T-helper 1 cell treated with Interleukin-12 subunit alpha and Interleukin-12 subunit beta and Interleukin-4 antibody, amounts not matched to agents 30 μg/mL and 1 μg/mL, for 36 hours (primary cell): Measurements from ENCODE around the gene MRPS18B.

Experiments
- H3K27ac Mint-ChIP-seq: one replicate; pipeline ENCODE4 v1.8.0; 2021; ENCODE audit warnings: mild to moderate bottlenecking, mixed read lengths
- H3K27me3 Mint-ChIP-seq: one replicate; pipeline ENCODE4 v1.8.0; 2021; ENCODE audit warnings: low read depth, mixed read lengths
- H3K36me3 Mint-ChIP-seq: one replicate; pipeline ENCODE4 v1.8.0; 2021; ENCODE audit warnings: low read depth, mixed read lengths
- H3K4me1 Mint-ChIP-seq: one replicate; pipeline ENCODE4 v1.8.0; 2021; ENCODE audit warnings: low read depth, mixed read lengths
- H3K4me3 Mint-ChIP-seq: one replicate; pipeline ENCODE4 v1.8.0; 2021; ENCODE audit warnings: mild to moderate bottlenecking, moderate library complexity, mixed read lengths
- H3K9me3 Mint-ChIP-seq: one replicate; pipeline ENCODE4 v1.8.0; 2021; ENCODE audit warnings: mixed read lengths

MRPS18B gene

GRCh38 chr6:30617565-30618269 is at the start of gene MRPS18B:
MRPS18B (plus strand) TSS chr6:30617840; CDS start chr6:30617866, 26 bp downstream.
- H3K4me1 Mint-ChIP-seq = peaks cover 32% of the 10 kb centered on the region
- H3K4me3 Mint-ChIP-seq = peak within 1 kb of the TSS; percentile 95
- no peaks in the 10 kb centered on the region for H3K9me3 Mint-ChIP-seq
- peak within 1 kb of the TSS; percentile 98 for H3K27ac Mint-ChIP-seq
- H3K27me3 Mint-ChIP-seq = peaks cover 6% of the 10 kb centered on the region
- H3K36me3 Mint-ChIP-seq = peaks cover 45% of the 10 kb centered on the region

DNA sequence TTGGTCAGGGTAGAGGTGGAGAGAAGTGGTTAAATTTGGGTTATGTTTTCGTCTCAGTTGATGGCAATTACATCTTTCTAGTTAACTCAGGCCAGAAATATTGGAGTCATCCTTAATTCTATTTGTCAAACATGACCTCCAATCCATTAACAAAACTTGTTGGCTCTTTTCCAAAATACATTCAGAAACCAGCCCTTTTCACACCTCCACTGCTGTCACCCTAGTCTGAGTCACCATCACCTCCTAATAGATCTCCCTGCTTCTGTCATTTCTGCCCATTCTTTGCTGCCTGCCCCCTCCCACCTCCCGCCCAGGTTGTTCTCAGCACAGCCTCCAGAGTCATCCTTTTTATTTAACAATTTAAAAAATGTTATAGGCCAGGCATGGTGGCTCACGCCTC is 49.4 kb upstream of the MRPS18B start:
- H3K4me3 Mint-ChIP-seq = no peak overlapping the region
- H3K4me1 Mint-ChIP-seq = peaks cover 37% of the 10 kb centered on the region
- H3K36me3 Mint-ChIP-seq = peaks cover 16% of the 10 kb centered on the region
- H3K9me3 Mint-ChIP-seq = no peaks in the 10 kb centered on the region
- peak overlapping the region; percentile 52 for H3K27ac Mint-ChIP-seq
- H3K27me3 Mint-ChIP-seq = no peaks in the 10 kb centered on the region

DNA sequence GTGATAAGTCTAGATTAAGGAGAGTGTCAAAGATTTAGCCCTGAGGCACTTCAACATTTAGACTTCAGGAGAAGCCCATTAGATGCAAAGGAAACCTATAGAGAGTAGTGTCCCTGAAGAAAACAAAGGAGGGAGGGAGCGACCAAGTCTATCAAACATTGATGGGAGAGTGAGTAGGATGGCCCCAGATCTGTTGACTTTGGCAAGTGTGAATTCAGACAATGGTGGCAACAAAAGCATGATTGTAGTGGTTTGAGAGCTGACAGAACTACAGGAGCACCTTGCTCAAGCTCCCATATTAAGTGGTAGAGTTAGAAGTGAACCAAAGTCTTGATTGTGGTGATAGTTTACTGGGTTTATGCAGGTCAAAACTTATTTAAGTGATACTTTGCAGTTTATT is 47.4 kb upstream of the MRPS18B start:
- H3K27ac Mint-ChIP-seq = peak overlapping the region; percentile 32
- H3K4me3 Mint-ChIP-seq = peak overlapping the region; percentile 99
- no peaks in the 10 kb centered on the region for H3K27me3 Mint-ChIP-seq
- H3K9me3 Mint-ChIP-seq = no peaks in the 10 kb centered on the region
- H3K4me1 Mint-ChIP-seq = peaks cover 47% of the 10 kb centered on the region
- peaks cover 14% of the 10 kb centered on the region for H3K36me3 Mint-ChIP-seq

DNA sequence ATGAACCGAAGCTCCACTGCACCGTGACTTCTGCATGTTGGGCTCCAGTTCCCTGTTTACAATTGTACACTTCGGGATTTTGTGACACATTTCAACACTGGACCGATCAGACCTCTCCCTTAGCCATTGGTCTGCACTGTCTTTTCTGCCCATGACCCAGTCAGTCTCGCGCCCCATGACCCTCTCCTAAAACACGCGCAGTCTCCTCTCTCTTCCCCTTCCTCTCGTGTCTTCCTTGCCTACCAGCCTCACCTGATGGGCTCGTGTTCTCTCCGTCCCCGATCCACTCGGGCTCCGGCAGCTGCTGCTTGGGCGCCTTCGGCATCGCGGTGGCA is 46.9 kb upstream of the MRPS18B start:
- no peaks in the 10 kb centered on the region for H3K27me3 Mint-ChIP-seq
- peaks cover 15% of the 10 kb centered on the region for H3K36me3 Mint-ChIP-seq
- peak overlapping the region; percentile 99 for H3K27ac Mint-ChIP-seq
- peak overlapping the region; percentile 99 for H3K4me3 Mint-ChIP-seq
- no peaks in the 10 kb centered on the region for H3K9me3 Mint-ChIP-seq
- peaks cover 48% of the 10 kb centered on the region for H3K4me1 Mint-ChIP-seq

- H3K4me1 Mint-ChIP-seq = peaks cover 48% of the 10 kb centered on the region
- peak within 1 kb of the TSS; percentile 99 for H3K27ac Mint-ChIP-seq
- peaks cover 15% of the 10 kb centered on the region for H3K36me3 Mint-ChIP-seq
- peak within 1 kb of the TSS; percentile 99 for H3K4me3 Mint-ChIP-seq
- no peaks in the 10 kb centered on the region for H3K27me3 Mint-ChIP-seq
- H3K9me3 Mint-ChIP-seq = no peaks in the 10 kb centered on the region
These were observed 46.4 kb upstream of the MRPS18B start, which contains the start of gene ABCF1 for GRCh38 chr6:30571075-30571761. ABCF1 (plus strand) TSS chr6:30571442; CDS start chr6:30571488, 46 bp downstream.

GRCh38 chr6:30571762-30572082 is 45.9 kb upstream of the MRPS18B start:
- Mint-ChIP-seq H3K4me3 (peak overlapping the region; percentile 99), H3K36me3 (peaks cover 18% of the 10 kb centered on the region), H3K4me1 (peaks cover 52% of the 10 kb centered on the region)

DNA sequence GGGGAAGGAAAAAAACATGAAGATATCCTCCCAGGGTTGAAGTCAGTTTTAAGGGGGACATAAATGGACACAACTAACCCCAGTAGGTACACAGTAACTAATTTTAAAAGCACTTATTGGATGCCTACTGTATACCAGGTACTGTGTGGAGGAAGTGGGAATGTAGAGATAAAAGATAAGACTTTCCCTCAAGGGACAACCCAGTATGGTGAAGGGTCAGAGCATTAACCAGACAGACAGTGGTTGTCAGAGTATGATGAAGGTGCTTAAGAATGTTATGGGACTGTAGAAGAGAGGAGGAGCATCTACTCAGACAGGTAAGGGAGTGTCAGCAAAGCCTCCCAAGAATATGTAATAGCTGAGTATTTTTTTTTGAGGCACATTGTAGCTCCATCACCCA is 45.5 kb upstream of the MRPS18B start:
- H3K4me1 Mint-ChIP-seq = peaks cover 56% of the 10 kb centered on the region
- H3K36me3 Mint-ChIP-seq = peaks cover 22% of the 10 kb centered on the region
- no peaks in the 10 kb centered on the region for H3K9me3 Mint-ChIP-seq
- no peaks in the 10 kb centered on the region for H3K27me3 Mint-ChIP-seq
- peak overlapping the region; percentile 99 for H3K4me3 Mint-ChIP-seq
- H3K27ac Mint-ChIP-seq = peak overlapping the region; percentile 99

More at GRCh38 chr6:30571762-30572082, 45.9 kb upstream of the MRPS18B start:
- Mint-ChIP-seq H3K9me3 (no peaks in the 10 kb centered on the region), H3K27ac (peak overlapping the region; percentile 99), H3K27me3 (no peaks in the 10 kb centered on the region)

GRCh38 chr6:30573113-30573512 is 44.5 kb upstream of the MRPS18B start:
- H3K36me3 Mint-ChIP-seq = peaks cover 32% of the 10 kb centered on the region
- H3K4me1 Mint-ChIP-seq = peaks cover 57% of the 10 kb centered on the region
- peak overlapping the region; percentile 53 for H3K4me3 Mint-ChIP-seq
- no peaks in the 10 kb centered on the region for H3K27me3 Mint-ChIP-seq
- no peaks in the 10 kb centered on the region for H3K9me3 Mint-ChIP-seq
- peak overlapping the region; percentile 10 for H3K27ac Mint-ChIP-seq

DNA sequence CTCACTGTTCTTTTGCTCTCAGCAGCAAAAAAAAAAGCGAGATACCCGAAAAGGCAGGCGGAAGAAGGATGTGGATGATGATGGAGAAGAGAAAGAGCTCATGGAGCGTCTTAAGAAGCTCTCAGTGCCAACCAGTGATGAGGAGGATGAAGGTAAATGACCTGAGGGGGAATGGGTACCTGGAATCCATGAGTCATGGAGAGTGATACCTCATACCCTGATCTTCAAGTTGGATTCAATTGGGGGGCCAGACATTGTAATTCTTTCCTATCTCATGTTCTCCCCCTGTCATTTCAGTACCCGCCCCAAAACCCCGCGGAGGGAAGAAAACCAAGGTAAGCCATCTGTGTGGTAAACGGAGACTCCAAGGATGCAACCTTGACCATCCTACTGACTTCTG is 39.6 kb upstream of the MRPS18B start:
- Mint-ChIP-seq H3K9me3 (no peaks in the 10 kb centered on the region), H3K4me1 (peaks cover 25% of the 10 kb centered on the region), H3K4me3 (no peak overlapping the region), H3K36me3 (peaks cover 54% of the 10 kb centered on the region), H3K27ac (no peak overlapping the region), H3K27me3 (no peaks in the 10 kb centered on the region)

DNA sequence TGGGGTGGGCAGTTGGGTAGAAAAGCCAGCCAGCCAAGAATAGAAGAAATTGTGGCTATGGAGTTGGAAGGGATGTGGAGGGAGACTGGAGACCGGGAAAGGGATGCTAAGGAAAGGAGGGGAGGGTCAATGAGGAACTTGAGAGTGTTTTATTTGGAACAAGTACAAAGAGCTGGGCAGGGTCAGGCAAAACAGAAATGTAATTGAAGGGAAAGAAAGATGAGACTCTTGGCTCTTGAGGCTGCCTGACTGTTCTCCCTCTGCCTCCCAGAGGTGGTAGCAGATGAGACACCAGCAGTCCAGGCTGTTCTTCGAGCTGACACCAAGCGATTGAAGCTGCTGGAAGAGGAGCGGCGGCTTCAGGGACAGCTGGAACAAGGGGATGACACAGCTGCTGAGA is 33.7 kb upstream of the MRPS18B start:
- Mint-ChIP-seq H3K36me3 (peaks cover 67% of the 10 kb centered on the region), H3K9me3 (no peaks in the 10 kb centered on the region), H3K4me3 (no peak overlapping the region), H3K27me3 (no peaks in the 10 kb centered on the region), H3K27ac (no peak overlapping the region), H3K4me1 (no peaks in the 10 kb centered on the region)

DNA sequence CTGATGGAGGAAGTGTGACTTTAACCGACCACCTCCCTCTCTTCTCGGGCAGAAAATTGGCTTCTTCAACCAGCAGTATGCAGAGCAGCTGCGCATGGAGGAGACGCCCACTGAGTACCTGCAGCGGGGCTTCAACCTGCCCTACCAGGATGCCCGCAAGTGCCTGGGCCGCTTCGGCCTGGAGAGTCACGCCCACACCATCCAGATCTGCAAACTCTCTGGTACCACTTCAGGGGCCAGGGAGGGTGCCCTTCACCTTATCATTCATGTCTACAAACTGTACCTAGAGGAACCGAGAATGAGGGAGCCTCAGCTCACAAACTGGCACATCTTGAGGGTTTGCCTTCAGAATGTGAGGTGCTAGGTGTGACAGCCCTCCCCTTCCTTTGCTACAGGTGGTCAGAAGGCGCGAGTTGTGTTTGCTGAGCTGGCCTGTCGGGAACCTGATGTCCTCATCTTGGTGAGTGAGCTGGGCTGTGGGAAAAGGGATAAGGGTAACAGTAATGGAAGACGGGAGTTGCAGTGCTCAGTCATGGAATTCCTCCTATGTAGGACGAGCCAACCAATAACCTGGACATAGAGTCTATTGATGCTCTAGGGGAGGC is 27.8 kb upstream of the MRPS18B start:
- Mint-ChIP-seq H3K4me3 (no peak overlapping the region), H3K4me1 (peaks cover 3% of the 10 kb centered on the region), H3K9me3 (no peaks in the 10 kb centered on the region), H3K27me3 (no peaks in the 10 kb centered on the region), H3K27ac (no peak overlapping the region), H3K36me3 (peaks cover 59% of the 10 kb centered on the region)

- Mint-ChIP-seq H3K27ac (no peak overlapping the region), H3K36me3 (peaks cover 55% of the 10 kb centered on the region), H3K4me3 (no peak overlapping the region), H3K9me3 (no peaks in the 10 kb centered on the region), H3K4me1 (peaks cover 3% of the 10 kb centered on the region), H3K27me3 (no peaks in the 10 kb centered on the region)
These were observed 27.1 kb upstream of the MRPS18B start for GRCh38 chr6:30590509-30590908.

DNA sequence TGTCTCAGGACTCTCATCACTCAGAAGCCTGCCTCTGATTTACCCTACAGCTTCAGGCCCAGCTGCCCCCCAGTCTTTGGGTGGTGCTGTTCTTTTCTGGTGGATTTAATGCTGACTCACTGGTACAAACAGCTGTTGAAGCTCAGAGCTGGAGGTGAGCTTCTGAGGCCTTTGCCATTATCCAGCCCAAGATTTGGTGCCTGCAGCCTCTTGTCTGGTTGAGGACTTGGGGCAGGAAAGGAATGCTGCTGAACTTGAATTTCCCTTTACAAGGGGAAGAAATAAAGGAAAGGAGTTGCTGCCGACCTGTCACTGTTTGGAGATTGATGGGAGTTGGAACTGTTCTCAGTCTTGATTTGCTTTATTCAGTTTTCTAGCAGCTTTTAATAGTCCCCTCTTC is 26.6 kb upstream of the MRPS18B start:
- peaks cover 53% of the 10 kb centered on the region for H3K36me3 Mint-ChIP-seq
- H3K27me3 Mint-ChIP-seq = no peaks in the 10 kb centered on the region
- no peak overlapping the region for H3K4me3 Mint-ChIP-seq
- H3K4me1 Mint-ChIP-seq = peaks cover 3% of the 10 kb centered on the region
- H3K27ac Mint-ChIP-seq = no peak overlapping the region
- no peaks in the 10 kb centered on the region for H3K9me3 Mint-ChIP-seq

DNA sequence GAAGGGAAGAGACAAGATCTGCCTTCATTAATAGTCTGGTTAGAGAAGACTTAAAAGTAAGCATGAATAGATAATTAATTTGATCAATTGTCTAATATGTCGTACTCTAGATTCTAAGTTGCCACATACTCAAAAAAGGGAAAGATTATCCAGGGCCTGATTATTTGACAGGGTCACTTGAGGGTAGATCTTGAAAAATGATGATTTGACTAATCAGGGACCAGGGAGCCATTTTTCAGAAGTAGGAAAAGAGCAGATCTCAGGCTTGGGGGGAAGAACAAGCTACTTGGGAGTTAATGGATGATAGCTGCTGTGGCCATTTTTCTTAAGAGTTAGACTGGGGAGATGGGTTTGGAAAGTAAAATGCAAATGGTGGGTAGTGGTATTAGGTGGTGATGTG is 25.4 kb upstream of the MRPS18B start:
- no peaks in the 10 kb centered on the region for H3K27me3 Mint-ChIP-seq
- peaks cover 4% of the 10 kb centered on the region for H3K4me1 Mint-ChIP-seq
- H3K4me3 Mint-ChIP-seq = no peak overlapping the region
- H3K36me3 Mint-ChIP-seq = peaks cover 47% of the 10 kb centered on the region
- H3K27ac Mint-ChIP-seq = no peak overlapping the region
- no peaks in the 10 kb centered on the region for H3K9me3 Mint-ChIP-seq
